HL-60 (cell line): ENCODE results near the gene SCGB3A1.

Experiments
- DNase-seq, 2 experiments: peaks; one replicate each; pipeline ENCODE4 v3.0.0-alpha.2; 2010 to 2020; ENCODE audit warnings: low read depth in 1 of 2, low spot score in 1 of 2
- H3K27ac ChIP-seq: fragments of 250-450 bp; sonication (Bioruptor Pico); replicated peaks from 2 replicates; pipeline ENCODE4 v1.5.1; 2020; ENCODE audit warnings: mild to moderate bottlenecking, moderate library complexity
- H3K27me3 ChIP-seq: fragments of 250-450 bp; sonication (Bioruptor Pico); 2 replicates; pipeline ENCODE4 v1.5.1; 2021; ENCODE audit warnings: mild to moderate bottlenecking, moderate library complexity; ENCODE audit not compliant: insufficient read depth, poor library complexity, severe bottlenecking
- H3K4me3 ChIP-seq: replicated peaks from 2 replicates; pipeline ENCODE4 v1.5.1; 2011; ENCODE audit warnings: mild to moderate bottlenecking, control low read depth, low read length; ENCODE audit not compliant: insufficient read depth
- CTCF ChIP-seq: IDR thresholded peaks from one replicate; pipeline ENCODE4 v1.5.1; 2011; ENCODE audit warnings: low read length, control low read depth, inconsistent platforms; ENCODE audit not compliant: insufficient read depth
- GABPA ChIP-seq: IDR thresholded peaks from 2 replicates; pipeline ENCODE4 v1.6.1; 2012; ENCODE audit warnings: low read depth
- POLR2AphosphoS5 ChIP-seq: IDR thresholded peaks from 2 replicates; pipeline ENCODE4 v1.6.1; 2012; ENCODE audit warnings: low read depth
- REST ChIP-seq: IDR thresholded peaks from 2 replicates; pipeline ENCODE4 v1.6.1; 2012; ENCODE audit warnings: low read depth; ENCODE audit not compliant: insufficient replicate concordance
- SPI1 ChIP-seq: IDR thresholded peaks from 2 replicates; pipeline ENCODE4 v1.6.1; 2012; ENCODE audit warnings: low read depth, mild to moderate bottlenecking, borderline replicate concordance

Gene SCGB3A1

GRCh38 chr5:180609817-180610550 lies 18.7 kb upstream of the SCGB3A1 start:
- no peak overlapping the region for H3K4me3 ChIP-seq
- TF ChIP-seq CTCF: no peak
- TF ChIP-seq POLR2AphosphoS5: no peak
- no peak for TF ChIP-seq SPI1
- no peak for TF ChIP-seq REST
- no peak for TF ChIP-seq GABPA
- no peak overlapping the region for H3K27ac ChIP-seq
- no peak for DNase-seq
- H3K27me3 ChIP-seq: no peaks in the 10 kb centered on the region

- DNase-seq: no peak
- no peak overlapping the region for H3K27ac ChIP-seq
- no peak for TF ChIP-seq CTCF
- no peak for TF ChIP-seq POLR2AphosphoS5
- no peak for TF ChIP-seq GABPA
- no peak for TF ChIP-seq SPI1
- no peak for TF ChIP-seq REST
- H3K27me3 ChIP-seq: no peaks in the 10 kb centered on the region
- no peak overlapping the region for H3K4me3 ChIP-seq
Observed at GRCh38 chr5:180609386-180609785, 18.1 kb upstream of the SCGB3A1 start.

GRCh38 chr5:180608572-180609310 lies 17.4 kb upstream of the SCGB3A1 start:
- no peaks in the 10 kb centered on the region for H3K27me3 ChIP-seq
- H3K27ac ChIP-seq: no peak overlapping the region
- DNase-seq: no peak
- no peak for TF ChIP-seq POLR2AphosphoS5
- H3K4me3 ChIP-seq: no peak overlapping the region

GRCh38 chr5:180607861-180608571 lies 16.7 kb upstream of the SCGB3A1 start:
- Histone ChIP-seq H3K27ac (no peak overlapping the region), H3K27me3 (no peaks in the 10 kb centered on the region), H3K4me3 (no peak overlapping the region)
- DNase-seq: no peak
- TF ChIP-seq SPI1 (no peak), GABPA (no peak)
